Smooth muscle cell (in vitro differentiated cells): Measurements from ENCODE around the gene ADAM12. TPM values are rescaled to one million over a fixed set of nuclear protein-coding genes. Genes with fewer than 3 reads are reported as not detected.

Experiments
- DNase-seq: peaks from one replicate; lab custom pipeline; 2025; ENCODE audit not compliant: unreplicated experiment; lab: John Stamatoyannopoulos, UW
- H2AFZ ChIP-seq: fragments of 200-600 bp; sonication (generic); 2 replicates; pipeline ENCODE4 v1.6.0; 2016; ENCODE audit warnings: antibody characterized with exemption, low read depth, mild to moderate bottlenecking
- H3F3A ChIP-seq: fragments of 200-600 bp; sonication (generic); 2 replicates; pipeline ENCODE4 v1.6.0; 2017; ENCODE audit warnings: antibody characterized with exemption, low read depth
- H3K27ac ChIP-seq: fragments of 200-600 bp; sonication (generic); 2 replicates; pipeline ENCODE4 v1.5.1; 2016; ENCODE audit warnings: low read depth, mild to moderate bottlenecking
- H3K27me3 ChIP-seq: fragments of 200-600 bp; sonication (generic); 2 replicates; pipeline ENCODE4 v1.6.1; 2016; ENCODE audit warnings: low read depth, mild to moderate bottlenecking
- H3K36me3 ChIP-seq: fragments of 200-600 bp; sonication (generic); 2 replicates; pipeline ENCODE4 v1.5.1; 2016; ENCODE audit warnings: low read depth
- H3K4me1 ChIP-seq: fragments of 200-600 bp; sonication (generic); 2 replicates; pipeline ENCODE4 v1.5.1; 2016; ENCODE audit warnings: low read depth
- H3K4me2 ChIP-seq: fragments of 200-600 bp; sonication (generic); 2 replicates; pipeline ENCODE4 v1.6.0; 2016; ENCODE audit warnings: mild to moderate bottlenecking
- H3K4me3 ChIP-seq: fragments of 200-600 bp; sonication (generic); 2 replicates; pipeline ENCODE4 v1.5.1; 2016; ENCODE audit warnings: mild to moderate bottlenecking
- H3K79me2 ChIP-seq: fragments of 200-600 bp; sonication (generic); 2 replicates; pipeline ENCODE4 v1.6.0; 2016; ENCODE audit warnings: low read depth, mild to moderate bottlenecking
- H3K9ac ChIP-seq: fragments of 200-600 bp; sonication (generic); 2 replicates; pipeline ENCODE4 v1.6.0; 2016; ENCODE audit warnings: low read depth
- H3K9me3 ChIP-seq: fragments of 200-600 bp; sonication (generic); replicated peaks from 2 replicates; pipeline ENCODE4 v1.5.1; 2016; ENCODE audit warnings: low read depth
- H4K20me1 ChIP-seq: fragments of 200-600 bp; sonication (generic); 2 replicates; pipeline ENCODE4 v1.6.0; 2016; ENCODE audit warnings: low read depth
- WGBS: methylation state at CpG from one replicate; pipeline ENCODE4 v1.1.7; 2016; ENCODE audit warnings: low lambda C conversion rate; 5-methylcytosine and 5-hydroxymethylcytosine counted together
- polyA plus RNA-seq: library from polyadenylated mRNA; unstranded; fragments of >200 nt; fragmentation: Nextera tagmentation; extraction: Ambion mirVana; gene quantifications from 2 replicates; pipeline ENCODE4 v1.2.1, GENCODE V29; 2016
- total RNA-seq: library from RNA; depleted of rRNA; stranded (reverse); fragments of >200 nt; gene quantifications from 2 replicates; pipeline ENCODE4 v1.2.3, GENCODE V29; 2014
- TF ChIP-seq, protein P1 (sequence below): fragments of 200-600 bp; sonication (generic); IDR thresholded peaks from 2 replicates; pipeline ENCODE4 v1.5.1; 2017; ENCODE audit warnings: borderline replicate concordance, mild to moderate bottlenecking, antibody characterized with exemption; ENCODE audit not compliant: insufficient read depth, poor library complexity, severe bottlenecking

The ADAM12 gene
- total and polyA plus RNA-seq, 2 experiments from 2014 or later, result 40.0 to 54.3 TPM

GRCh38 chr10:125991392-125991791 is 396.9 kb downstream of the ADAM12 start:
- H3K4me1 ChIP-seq, result peaks cover 7% of the 10 kb centered on the region
- H3K79me2 ChIP-seq, result no peaks in the 10 kb centered on the region
- TF ChIP-seq, protein P1, sequence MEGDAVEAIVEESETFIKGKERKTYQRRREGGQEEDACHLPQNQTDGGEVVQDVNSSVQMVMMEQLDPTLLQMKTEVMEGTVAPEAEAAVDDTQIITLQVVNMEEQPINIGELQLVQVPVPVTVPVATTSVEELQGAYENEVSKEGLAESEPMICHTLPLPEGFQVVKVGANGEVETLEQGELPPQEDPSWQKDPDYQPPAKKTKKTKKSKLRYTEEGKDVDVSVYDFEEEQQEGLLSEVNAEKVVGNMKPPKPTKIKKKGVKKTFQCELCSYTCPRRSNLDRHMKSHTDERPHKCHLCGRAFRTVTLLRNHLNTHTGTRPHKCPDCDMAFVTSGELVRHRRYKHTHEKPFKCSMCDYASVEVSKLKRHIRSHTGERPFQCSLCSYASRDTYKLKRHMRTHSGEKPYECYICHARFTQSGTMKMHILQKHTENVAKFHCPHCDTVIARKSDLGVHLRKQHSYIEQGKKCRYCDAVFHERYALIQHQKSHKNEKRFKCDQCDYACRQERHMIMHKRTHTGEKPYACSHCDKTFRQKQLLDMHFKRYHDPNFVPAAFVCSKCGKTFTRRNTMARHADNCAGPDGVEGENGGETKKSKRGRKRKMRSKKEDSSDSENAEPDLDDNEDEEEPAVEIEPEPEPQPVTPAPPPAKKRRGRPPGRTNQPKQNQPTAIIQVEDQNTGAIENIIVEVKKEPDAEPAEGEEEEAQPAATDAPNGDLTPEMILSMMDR, result no peak
- no peak overlapping the region for H3K4me3 ChIP-seq
- no peaks in the 10 kb centered on the region for H4K20me1 ChIP-seq
- no peaks in the 10 kb centered on the region for H3K9me3 ChIP-seq
- H3F3A ChIP-seq, result no peaks in the 10 kb centered on the region
- no peaks in the 10 kb centered on the region for H3K36me3 ChIP-seq
- no peak overlapping the region for H3K27ac ChIP-seq
- no peaks in the 10 kb centered on the region for H3K27me3 ChIP-seq
- H3K9ac ChIP-seq, result no peak overlapping the region
- no peak overlapping the region for H3K4me2 ChIP-seq
- no peak overlapping the region for H2AFZ ChIP-seq
- 95% methylated on average over 1 of the region's 1 CpG for WGBS
- DNase-seq, result no peak

DNA sequence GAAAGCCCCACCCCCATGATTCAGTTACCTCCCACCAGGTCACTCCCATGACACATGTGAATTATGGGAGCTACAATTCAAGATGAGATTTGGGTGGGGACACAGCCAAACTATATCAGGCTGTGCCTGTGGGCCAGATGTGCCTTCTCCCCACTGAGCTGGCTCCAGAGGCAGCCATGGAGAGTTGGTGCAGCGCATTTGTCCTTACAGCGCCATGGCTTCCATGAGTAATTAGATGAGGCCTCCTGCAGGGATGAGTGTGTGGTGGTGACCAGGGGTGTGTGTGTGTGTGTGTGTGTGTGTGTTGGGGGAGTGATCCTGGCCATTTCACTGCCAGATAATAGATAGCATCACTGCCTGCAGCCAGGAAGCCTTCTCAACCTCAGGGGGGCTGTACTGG is 397.3 kb downstream of the ADAM12 start:
- WGBS, result 97% methylated on average over 2 of the region's 2 CpGs
- no peak overlapping the region for H3K4me3 ChIP-seq
- H3K4me2 ChIP-seq, result no peak overlapping the region
- H3K27ac ChIP-seq, result no peak overlapping the region
- H4K20me1 ChIP-seq, result no peaks in the 10 kb centered on the region
- no peaks in the 10 kb centered on the region for H3K27me3 ChIP-seq
- H2AFZ ChIP-seq, result no peak overlapping the region
- no peaks in the 10 kb centered on the region for H3K36me3 ChIP-seq
- TF ChIP-seq, protein P1, result no peak
- no peaks in the 10 kb centered on the region for H3K79me2 ChIP-seq
- DNase-seq, result no peak
- no peaks in the 10 kb centered on the region for H3F3A ChIP-seq
- H3K9me3 ChIP-seq, result no peaks in the 10 kb centered on the region
- no peak overlapping the region for H3K9ac ChIP-seq
- peaks cover 7% of the 10 kb centered on the region for H3K4me1 ChIP-seq

DNA sequence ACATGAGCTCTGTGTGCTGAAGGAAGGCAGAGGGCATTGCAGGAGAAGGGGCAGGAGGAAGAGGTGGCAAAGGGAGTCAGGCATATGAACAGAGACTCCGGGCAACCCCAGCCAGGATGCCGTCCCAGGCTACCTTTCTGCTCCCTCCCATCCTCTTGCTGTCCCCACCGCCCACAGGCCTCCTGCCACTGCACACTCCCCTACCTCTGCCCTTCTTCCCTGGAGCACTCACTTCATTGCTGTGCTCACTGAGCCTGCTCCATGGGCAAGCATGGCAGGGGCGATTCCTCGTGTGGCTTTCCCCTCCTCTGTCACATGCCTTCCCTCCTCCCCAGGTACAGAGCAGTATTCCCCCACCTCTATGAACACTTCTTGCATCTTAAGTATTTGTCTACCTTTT is 398.5 kb downstream of the ADAM12 start:
- TF ChIP-seq, protein P1, result no peak
- Histone ChIP-seq H3K27ac (no peak overlapping the region), H3K4me3 (no peak overlapping the region), H3K27me3 (no peaks in the 10 kb centered on the region), H3K36me3 (no peaks in the 10 kb centered on the region), H3K9ac (no peak overlapping the region), H3K4me2 (no peak overlapping the region), H3K4me1 (peaks cover 8% of the 10 kb centered on the region), H2AFZ (no peak overlapping the region), H4K20me1 (no peaks in the 10 kb centered on the region), H3F3A (no peaks in the 10 kb centered on the region), H3K79me2 (no peaks in the 10 kb centered on the region), H3K9me3 (no peaks in the 10 kb centered on the region)
- DNase-seq, result no peak
- WGBS, result 97% methylated on average over 5 of the region's 5 CpGs

GRCh38 chr10:125985557-125986240 is 402.6 kb downstream of the ADAM12 start:
- Histone ChIP-seq H3K27me3 (no peaks in the 10 kb centered on the region), H3F3A (no peaks in the 10 kb centered on the region), H3K4me2 (no peak overlapping the region), H3K4me3 (no peak overlapping the region), H4K20me1 (peaks cover 3% of the 10 kb centered on the region), H3K9ac (no peak overlapping the region), H3K9me3 (no peaks in the 10 kb centered on the region), H3K4me1 (peaks cover 24% of the 10 kb centered on the region), H3K79me2 (no peaks in the 10 kb centered on the region), H3K27ac (peak overlapping the region; percentile 41), H3K36me3 (no peaks in the 10 kb centered on the region), H2AFZ (no peak overlapping the region)
- TF ChIP-seq, protein P1, result no peak
- 65% methylated on average over 5 of the region's 5 CpGs for WGBS
- DNase-seq, result no peak
